ENCODE data around the gene TMEM108.

- TF ChIP-seq, protein P1, sequence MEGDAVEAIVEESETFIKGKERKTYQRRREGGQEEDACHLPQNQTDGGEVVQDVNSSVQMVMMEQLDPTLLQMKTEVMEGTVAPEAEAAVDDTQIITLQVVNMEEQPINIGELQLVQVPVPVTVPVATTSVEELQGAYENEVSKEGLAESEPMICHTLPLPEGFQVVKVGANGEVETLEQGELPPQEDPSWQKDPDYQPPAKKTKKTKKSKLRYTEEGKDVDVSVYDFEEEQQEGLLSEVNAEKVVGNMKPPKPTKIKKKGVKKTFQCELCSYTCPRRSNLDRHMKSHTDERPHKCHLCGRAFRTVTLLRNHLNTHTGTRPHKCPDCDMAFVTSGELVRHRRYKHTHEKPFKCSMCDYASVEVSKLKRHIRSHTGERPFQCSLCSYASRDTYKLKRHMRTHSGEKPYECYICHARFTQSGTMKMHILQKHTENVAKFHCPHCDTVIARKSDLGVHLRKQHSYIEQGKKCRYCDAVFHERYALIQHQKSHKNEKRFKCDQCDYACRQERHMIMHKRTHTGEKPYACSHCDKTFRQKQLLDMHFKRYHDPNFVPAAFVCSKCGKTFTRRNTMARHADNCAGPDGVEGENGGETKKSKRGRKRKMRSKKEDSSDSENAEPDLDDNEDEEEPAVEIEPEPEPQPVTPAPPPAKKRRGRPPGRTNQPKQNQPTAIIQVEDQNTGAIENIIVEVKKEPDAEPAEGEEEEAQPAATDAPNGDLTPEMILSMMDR (IDR thresholded peaks at IDR 0.05; ENCODE audit: low read length): no peak
- TF ChIP-seq EZH2 (IDR thresholded peaks at IDR 0.05; ENCODE audit: borderline replicate concordance, low read length): no peak
These were observed 218.7 kb downstream of the TMEM108 start for GRCh38 chr3:133256787-133257483.

All from OCI-LY1 (cell line).